Neural progenitor cell (in vitro differentiated cells): ENCODE results near the gene MDC1. TPM values are rescaled to one million over a fixed set of nuclear protein-coding genes. Genes with fewer than 3 reads are reported as not detected.

Experiments
- DNase-seq: peaks from one replicate; pipeline ENCODE4 v3.0.0-alpha.2; 2016; ENCODE audit warnings: low spot score
- H2AFZ ChIP-seq: fragments of 200-600 bp; sonication (generic); replicated peaks from 2 replicates; pipeline ENCODE4 v1.6.1; 2016; ENCODE audit warnings: antibody characterized with exemption
- H3F3A ChIP-seq: fragments of 200-600 bp; sonication (generic); 2 replicates; pipeline ENCODE4 v1.6.1; 2016; ENCODE audit warnings: antibody characterized with exemption, low read depth
- H3K27ac ChIP-seq: fragments of 200-600 bp; sonication (generic); 2 replicates; pipeline ENCODE4 v1.5.1; 2016; ENCODE audit warnings: mild to moderate bottlenecking
- H3K27me3 ChIP-seq: fragments of 200-600 bp; sonication (generic); 2 replicates; pipeline ENCODE4 v1.6.1; 2016; ENCODE audit warnings: mild to moderate bottlenecking, moderate library complexity
- H3K36me3 ChIP-seq: fragments of 200-600 bp; sonication (generic); 2 replicates; pipeline ENCODE4 v1.5.1; 2016
- H3K4me1 ChIP-seq: fragments of 200-600 bp; sonication (generic); 2 replicates; pipeline ENCODE4 v1.6.1; 2016; ENCODE audit warnings: mixed run types
- H3K4me2 ChIP-seq: fragments of 200-600 bp; sonication (generic); 2 replicates; pipeline ENCODE4 v1.6.1; 2016
- H3K4me3 ChIP-seq: fragments of 200-600 bp; sonication (generic); 2 replicates; pipeline ENCODE4 v1.5.1; 2016
- H3K79me2 ChIP-seq: fragments of 200-600 bp; sonication (generic); 2 replicates; pipeline ENCODE4 v1.6.1; 2016; ENCODE audit warnings: low read depth
- H3K9ac ChIP-seq: fragments of 200-600 bp; sonication (generic); 2 replicates; pipeline ENCODE4 v1.6.1; 2016
- H3K9me3 ChIP-seq: fragments of 200-600 bp; sonication (generic); 2 replicates; pipeline ENCODE4 v1.5.1; 2016; ENCODE audit warnings: low read depth
- H4K20me1 ChIP-seq: fragments of 200-600 bp; sonication (generic); 2 replicates; pipeline ENCODE4 v1.6.1; 2016; ENCODE audit warnings: low read depth
- H3K27ac Mint-ChIP-seq: 3 replicates; pipeline ENCODE4 v1.8.0; 2021; ENCODE audit warnings: mixed read lengths
- H3K27me3 Mint-ChIP-seq: 2 replicates; pipeline ENCODE4 v1.8.0; 2022; ENCODE audit warnings: low read depth, mild to moderate bottlenecking, inconsistent platforms, moderate library complexity, mixed read lengths; ENCODE audit not compliant: insufficient read depth
- H3K36me3 Mint-ChIP-seq: 3 replicates; pipeline ENCODE4 v1.8.0; 2021; ENCODE audit warnings: mixed read lengths
- H3K4me1 Mint-ChIP-seq: 3 replicates; pipeline ENCODE4 v1.8.0; 2021; ENCODE audit warnings: mixed read lengths
- H3K4me3 Mint-ChIP-seq: 3 replicates; pipeline ENCODE4 v1.8.0; 2021; ENCODE audit warnings: mild to moderate bottlenecking, moderate library complexity, mixed read lengths
- H3K9me3 Mint-ChIP-seq: 3 replicates; pipeline ENCODE4 v1.8.0; 2020; ENCODE audit warnings: mixed read lengths
- CTCF ChIP-seq: fragments of 200-600 bp; sonication (generic); IDR thresholded peaks from 2 replicates; pipeline ENCODE4 v1.5.1; 2017; ENCODE audit warnings: antibody characterized with exemption, mild to moderate bottlenecking
- EZH2 ChIP-seq: fragments of 200-600 bp; sonication (generic); IDR thresholded peaks from 2 replicates; pipeline ENCODE4 v1.6.1; 2017; ENCODE audit warnings: antibody characterized with exemption, mild to moderate bottlenecking, moderate library complexity
- EZH2phosphoT487 ChIP-seq: fragments of 200-600 bp; sonication (generic); IDR thresholded peaks from 2 replicates; pipeline ENCODE4 v1.6.1; 2017; ENCODE audit warnings: antibody characterized with exemption
- total RNA-seq: library from RNA; depleted of rRNA; stranded (reverse); fragments of >200 nt; gene quantifications from 2 replicates; pipeline ENCODE4 v1.2.3, GENCODE V29; 2015; ENCODE audit warnings: low replicate concordance

MDC1 gene
- total RNA-seq, 1 donor from 2014 or later = 22.6 TPM

- peaks cover 10% of the 10 kb centered on the region for H4K20me1 ChIP-seq
- H3K4me1 ChIP-seq = peaks cover 5% of the 10 kb centered on the region
- peaks cover 43% of the 10 kb centered on the region for H3K4me1 Mint-ChIP-seq
- no peak for DNase-seq
- H3K27me3 Mint-ChIP-seq = peaks cover 11% of the 10 kb centered on the region
- no peak overlapping the region for H2AFZ ChIP-seq
- no peak for TF ChIP-seq CTCF
- TF ChIP-seq EZH2phosphoT487 = no peak
- TF ChIP-seq EZH2 = no peak
- H3K9me3 ChIP-seq = no peaks in the 10 kb centered on the region
- peak overlapping the region; percentile 85 for H3K4me3 ChIP-seq
- H3K9ac ChIP-seq = peak overlapping the region; percentile 47
- no peaks in the 10 kb centered on the region for H3K36me3 ChIP-seq
- no peak overlapping the region for H3K27ac ChIP-seq
- peak overlapping the region; percentile 98 for H3K4me2 ChIP-seq
- H3K79me2 ChIP-seq = peaks cover 27% of the 10 kb centered on the region
- H3K9me3 Mint-ChIP-seq = no peaks in the 10 kb centered on the region
- H3K27ac Mint-ChIP-seq = peak overlapping the region; percentile 92
- peaks cover 14% of the 10 kb centered on the region for H3K27me3 ChIP-seq
- peaks cover 32% of the 10 kb centered on the region for H3K36me3 Mint-ChIP-seq
- H3K4me3 Mint-ChIP-seq = peak overlapping the region; percentile 91
- H3F3A ChIP-seq = peaks cover 16% of the 10 kb centered on the region
These were observed 24.1 kb upstream of the MDC1 start for GRCh38 chr6:30741063-30741779.

GRCh38 chr6:30740540-30740870 is 23.4 kb upstream of the MDC1 start:
- Histone ChIP-seq H3K4me1 (peaks cover 5% of the 10 kb centered on the region), H4K20me1 (peaks cover 14% of the 10 kb centered on the region), H3K27me3 (peaks cover 14% of the 10 kb centered on the region), H3K9ac (no peak overlapping the region), H3F3A (peaks cover 16% of the 10 kb centered on the region), H3K27ac (no peak overlapping the region), H3K79me2 (peaks cover 27% of the 10 kb centered on the region), H3K4me2 (no peak overlapping the region), H3K4me3 (no peak overlapping the region), H2AFZ (no peak overlapping the region), H3K36me3 (no peaks in the 10 kb centered on the region), H3K9me3 (no peaks in the 10 kb centered on the region)
- Mint-ChIP-seq H3K4me3 (peak overlapping the region; percentile 91), H3K4me1 (peaks cover 43% of the 10 kb centered on the region), H3K27ac (peak overlapping the region; percentile 11), H3K27me3 (peaks cover 11% of the 10 kb centered on the region), H3K9me3 (no peaks in the 10 kb centered on the region), H3K36me3 (peaks cover 35% of the 10 kb centered on the region)
- TF ChIP-seq CTCF (no peak), EZH2phosphoT487 (no peak), EZH2 (no peak)
- no peak for DNase-seq

- no peak for DNase-seq
- Mint-ChIP-seq H3K4me3 (no peak overlapping the region), H3K4me1 (peaks cover 28% of the 10 kb centered on the region), H3K27ac (no peak overlapping the region), H3K27me3 (peaks cover 11% of the 10 kb centered on the region), H3K36me3 (peaks cover 40% of the 10 kb centered on the region), H3K9me3 (no peaks in the 10 kb centered on the region)
- Histone ChIP-seq H3K9me3 (no peaks in the 10 kb centered on the region), H3K4me3 (no peak overlapping the region), H2AFZ (no peak overlapping the region), H3K36me3 (no peaks in the 10 kb centered on the region), H4K20me1 (peaks cover 14% of the 10 kb centered on the region), H3K4me1 (peaks cover 5% of the 10 kb centered on the region), H3K4me2 (no peak overlapping the region), H3K27ac (no peak overlapping the region), H3F3A (peaks cover 10% of the 10 kb centered on the region), H3K27me3 (peaks cover 6% of the 10 kb centered on the region), H3K79me2 (peaks cover 27% of the 10 kb centered on the region), H3K9ac (no peak overlapping the region)
- TF ChIP-seq EZH2phosphoT487 (no peak), CTCF (no peak), EZH2 (no peak)
These were observed 21.5 kb upstream of the MDC1 start for GRCh38 chr6:30738532-30738931.
